ENCODE measurements around the gene IRAK3.
"Not testable (repeated sequence)": the region's sequence is repeated elsewhere in the genome, so short reads cannot be mapped to it uniquely, and the experiment has no call there.

The IRAK3 gene

DNA sequence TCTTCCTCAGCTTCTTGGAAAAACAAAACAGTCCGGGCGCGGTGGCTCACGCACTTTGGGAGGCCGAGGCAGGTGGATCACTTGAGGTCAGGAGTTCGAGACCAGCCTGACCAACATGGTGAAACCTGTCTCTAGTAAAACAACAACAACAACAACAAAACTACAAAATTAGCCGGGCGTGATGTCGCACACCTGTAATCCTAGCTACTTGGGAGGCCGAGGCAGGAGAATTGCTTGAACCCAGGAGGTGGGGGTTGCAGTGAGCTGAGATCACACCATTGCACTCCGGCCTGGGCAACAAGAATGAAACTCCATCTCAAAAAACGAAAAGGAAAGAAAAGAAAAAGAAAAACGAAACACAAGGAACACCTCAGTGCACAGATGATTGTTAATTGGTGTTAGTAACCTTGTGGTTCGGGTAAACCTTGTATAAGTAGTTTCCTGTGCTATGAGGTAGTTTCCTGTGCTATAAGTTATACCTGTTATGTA lies 114.3 kb downstream of the IRAK3 start:
- not testable (repeated sequence) for DNase-seq (ENCODE audit: low read depth in 2 of 2)

All from stimulated activated CD4-positive, alpha-beta T cell treated with anti-CD3 and anti-CD28 coated beads, Interleukin-1b, Interleukin-23, amount 100 ng/mL, for 4 hours (primary cell).